Activated CD8-positive, alpha-beta memory T cell treated with anti-CD3 and anti-CD28 coated beads for 36 hours (primary cell): Measurements from ENCODE around the gene COL4A2. TPM values are rescaled to one million over a fixed set of nuclear protein-coding genes. Genes with fewer than 3 reads are reported as not detected.
"Not testable (repeated sequence)": the region's sequence is repeated elsewhere in the genome, so short reads cannot be mapped to it uniquely, and the experiment has no call there.

Experiments
- CTCF ChIA-PET: fragments of 350-600 bp; sonication (Branson Sonifier 250); formaldehyde crosslinking; loops from one replicate; lab custom pipeline; 2021; ENCODE audit warnings: antibody characterized with exemption; lab: Charles Lee
- POLR2A ChIA-PET: fragments of 350-600 bp; sonication (Branson Sonifier 250); formaldehyde crosslinking; loops from one replicate; lab custom pipeline; 2021; ENCODE audit warnings: antibody characterized with exemption; lab: Charles Lee
- total RNA-seq, 2 experiments: library from RNA; stranded (reverse); gene quantifications; one replicate each; pipeline ENCODE4 v1.2.3, GENCODE V29; 2021

COL4A2 gene
- total RNA-seq, 2 experiments from 2014 or later, result not detected

DNA sequence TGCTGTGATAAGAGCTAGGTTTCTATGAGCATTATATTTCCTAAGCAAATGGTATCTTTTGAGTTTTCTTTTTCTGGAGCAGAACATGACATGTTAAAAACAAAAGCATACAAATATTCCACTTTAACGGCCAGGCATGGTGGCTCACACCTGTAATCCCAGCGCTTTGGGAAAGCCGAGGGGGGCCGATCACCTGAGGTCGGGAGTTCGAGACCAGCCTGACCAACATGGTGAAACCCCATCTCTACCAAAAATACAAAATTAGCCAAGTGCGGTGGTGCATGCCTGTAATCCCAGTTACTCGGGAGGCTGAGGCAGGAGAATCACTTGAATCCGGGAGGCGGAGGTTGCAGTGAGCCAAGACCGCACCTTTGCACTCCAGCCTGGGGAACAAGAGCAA lies 146.0 kb downstream of the COL4A2 start:
- POLR2A ChIA-PET, CTCF ChIA-PET: not testable (repeated sequence)

DNA sequence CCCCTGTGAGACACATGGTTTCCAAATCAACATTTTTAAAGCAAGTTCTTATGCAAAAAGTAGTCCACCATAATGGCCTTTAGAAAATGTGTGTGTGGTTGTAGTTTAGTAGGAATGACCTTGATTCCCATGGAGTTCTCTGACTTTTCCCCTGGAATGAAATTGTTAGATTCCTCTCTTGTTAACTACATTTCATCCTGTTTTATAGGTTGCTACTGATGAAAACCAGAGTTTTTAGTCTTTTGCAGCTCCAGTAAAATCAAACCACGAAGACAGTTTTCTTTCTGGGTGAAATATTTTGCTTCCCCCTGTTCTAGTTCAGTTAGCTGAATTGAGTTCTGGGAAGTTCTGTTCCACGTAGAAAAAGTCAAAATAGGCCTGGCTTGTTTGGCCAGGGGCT lies 146.7 kb downstream of the COL4A2 start:
- POLR2A ChIA-PET, result no interaction called here
- CTCF ChIA-PET, result no interaction called here

DNA sequence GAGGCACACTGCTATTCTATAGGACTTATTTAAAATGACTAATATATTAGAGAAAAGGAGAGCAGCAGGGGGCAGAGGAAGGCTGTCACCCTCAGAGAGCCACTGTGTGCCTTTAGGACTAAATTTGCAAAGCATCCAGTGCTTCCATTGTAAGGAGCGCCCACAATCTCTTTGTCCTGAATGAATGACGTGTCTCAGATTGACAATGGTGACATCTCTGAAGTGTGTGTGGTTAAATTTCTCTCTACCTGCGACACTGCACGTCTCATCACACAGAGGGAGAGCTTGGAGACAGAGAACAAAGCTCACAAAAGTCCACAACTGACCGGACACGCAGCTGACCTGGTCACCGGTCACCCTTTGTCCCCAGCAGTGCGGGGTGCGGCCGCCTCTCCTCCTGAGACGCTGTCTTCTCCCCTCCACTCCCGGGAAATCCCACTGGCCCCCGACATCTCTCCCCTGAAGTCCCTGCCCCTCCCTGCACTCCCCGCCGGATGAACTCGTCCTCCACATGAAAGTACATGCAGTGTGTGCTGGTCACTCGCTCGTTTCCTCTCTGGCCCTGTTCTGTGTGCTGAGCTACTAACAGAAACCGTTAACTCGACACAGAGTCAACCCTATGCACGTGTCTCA lies 147.3 kb downstream of the COL4A2 start:
- ChIA-PET CTCF (interaction anchor here (1.7 kb wide), 1 partner anchor 156 kb away, joined by 4 read pairs; no protein-coding TSS in a partner anchor), POLR2A (no interaction called here)

DNA sequence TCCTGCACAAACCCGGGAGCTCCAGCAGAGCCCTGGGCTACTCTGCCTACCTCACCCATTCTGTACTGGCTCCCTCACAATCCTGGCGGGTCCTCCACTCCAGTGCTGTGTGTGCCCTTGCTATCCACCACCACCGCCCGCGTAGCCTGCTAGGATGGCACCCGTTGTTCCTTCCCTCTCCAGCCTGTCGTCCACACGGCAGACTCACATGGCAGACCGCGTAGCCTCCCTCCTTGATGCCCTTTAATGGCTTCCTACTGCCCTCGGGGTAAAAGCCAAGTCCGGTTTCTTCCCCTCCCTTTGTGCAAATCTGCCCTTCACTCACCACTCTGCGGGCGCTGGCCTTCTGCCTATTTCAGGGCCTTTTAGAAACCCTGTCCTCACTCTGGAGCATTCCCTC lies 147.9 kb downstream of the COL4A2 start:
- ChIA-PET POLR2A (interaction anchor here (0.6 kb wide), 1 partner anchor 189 kb away, joined by 3 read pairs; no protein-coding TSS in a partner anchor), CTCF (interaction anchor here (0.8 to 1.7 kb wide), 2 partner anchors 107 to 155 kb away, joined by 3 to 4 read pairs; no protein-coding TSS in a partner anchor)

DNA sequence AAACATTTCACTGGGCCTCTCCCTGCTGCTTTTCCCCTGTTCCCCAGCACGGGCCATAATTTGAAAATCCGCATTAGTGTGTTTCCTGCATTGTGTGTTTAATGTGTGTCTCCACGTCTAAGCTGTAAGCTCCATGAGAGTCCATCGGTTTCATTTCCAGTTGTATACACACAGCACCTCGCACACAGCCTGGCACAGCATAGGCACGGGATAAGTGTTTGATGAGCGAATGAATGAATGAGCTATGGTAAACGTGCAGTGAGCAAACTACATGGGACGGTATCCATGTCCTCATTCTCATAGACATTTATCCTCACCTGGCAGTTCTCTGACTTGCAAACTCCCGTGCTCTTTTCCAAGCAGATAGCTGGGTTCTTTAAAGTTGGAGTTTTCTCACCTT lies 148.4 kb downstream of the COL4A2 start:
- CTCF ChIA-PET, result interaction anchor here (0.6 to 1.7 kb wide), 9 partner anchors 10 to 155 kb away, joined by 3 to 4 read pairs (median 3); no protein-coding TSS in a partner anchor
- POLR2A ChIA-PET, result interaction anchor here (0.6 kb wide), 1 partner anchor 189 kb away, joined by 3 read pairs; no protein-coding TSS in a partner anchor

DNA sequence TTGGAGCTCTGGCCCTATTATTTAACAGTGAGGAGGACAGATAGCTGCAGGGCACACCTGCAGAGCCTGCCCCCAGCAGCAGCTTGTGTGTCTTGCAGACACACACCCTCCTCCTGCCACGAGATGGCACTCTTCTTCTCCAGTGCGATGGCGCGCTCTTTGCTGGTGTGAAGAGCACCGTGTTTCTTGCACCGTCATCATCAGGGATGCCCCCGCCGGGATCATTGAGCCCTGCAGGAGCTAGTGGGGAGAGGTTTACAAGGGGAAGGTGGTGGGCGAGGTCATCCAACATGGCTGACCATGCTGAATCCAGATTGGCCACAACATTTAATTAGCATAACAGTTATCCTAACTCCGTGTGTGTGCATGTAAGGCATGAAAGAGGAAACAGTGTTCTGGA lies 148.9 kb downstream of the COL4A2 start:
- CTCF ChIA-PET, result interaction anchor here (0.6 to 1.7 kb wide), 10 partner anchors 10 to 154 kb away, joined by 3 to 4 read pairs (median 3); no protein-coding TSS in a partner anchor
- POLR2A ChIA-PET, result no interaction called here

DNA sequence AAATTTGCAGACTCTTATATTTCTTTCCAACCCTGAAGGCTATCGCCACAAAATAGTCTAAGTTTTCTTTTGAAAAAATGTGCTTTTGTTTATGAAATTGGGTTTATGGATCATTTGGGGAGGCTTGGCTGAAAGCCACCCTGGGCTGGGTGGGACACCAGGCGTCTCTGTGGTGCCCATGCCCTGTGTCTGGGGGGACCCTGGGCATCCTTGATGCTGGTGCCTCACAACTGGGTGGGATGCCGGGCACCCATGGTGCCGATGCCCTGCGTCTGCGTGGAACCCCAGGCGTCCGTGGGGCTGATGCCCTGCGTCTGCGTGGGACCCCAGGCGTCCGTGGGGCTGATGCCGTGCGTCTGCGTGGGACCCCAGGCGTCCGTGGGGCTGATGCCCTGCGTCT lies 149.5 kb downstream of the COL4A2 start:
- ChIA-PET CTCF (interaction anchor here (0.7 to 1.2 kb wide), 6 partner anchors 9 to 33 kb away, joined by 3 to 4 read pairs (median 4); no protein-coding TSS in a partner anchor), POLR2A (no interaction called here)

DNA sequence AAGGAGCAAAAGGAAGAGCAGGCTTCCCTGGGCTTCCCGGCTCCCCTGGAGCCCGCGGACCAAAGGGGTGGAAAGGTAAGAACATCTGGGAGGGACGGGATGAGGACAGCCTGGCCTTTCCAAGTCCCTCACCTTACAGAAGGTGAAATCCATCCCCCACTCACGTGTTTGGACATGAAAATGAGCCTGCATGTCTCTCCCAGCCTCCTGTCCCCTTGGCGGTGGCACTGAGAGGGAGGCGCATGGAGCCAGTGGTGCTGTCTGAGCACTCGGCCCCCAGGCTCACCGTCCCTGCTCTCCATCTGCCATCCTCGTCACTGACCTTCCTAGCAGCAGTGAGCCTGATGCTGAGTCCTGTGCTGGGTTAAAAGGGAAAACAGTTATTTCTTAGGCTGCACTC lies 150.3 kb downstream of the COL4A2 start:
- ChIA-PET CTCF (no interaction called here), POLR2A (no interaction called here)

DNA sequence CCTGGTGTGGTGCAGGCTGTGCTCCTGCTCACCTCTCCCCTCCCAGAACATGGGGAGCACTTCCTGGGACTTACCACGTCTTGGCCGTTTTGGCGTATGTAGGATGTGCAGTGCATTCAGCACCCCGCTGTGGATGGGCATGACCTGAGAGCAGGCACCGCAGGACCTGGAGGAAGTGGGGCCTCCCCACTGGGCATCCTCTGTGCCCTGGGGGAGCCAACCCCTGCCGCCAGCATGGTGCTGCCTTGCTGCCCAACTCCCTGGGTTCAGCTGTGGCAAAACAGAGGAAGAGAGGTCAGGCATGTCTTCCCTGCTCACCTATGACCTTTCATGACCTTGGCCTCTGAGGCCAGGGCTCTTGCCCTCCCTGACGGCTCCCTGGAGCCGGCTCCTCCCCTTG lies 150.9 kb downstream of the COL4A2 start:
- ChIA-PET CTCF (no interaction called here), POLR2A (no interaction called here)

DNA sequence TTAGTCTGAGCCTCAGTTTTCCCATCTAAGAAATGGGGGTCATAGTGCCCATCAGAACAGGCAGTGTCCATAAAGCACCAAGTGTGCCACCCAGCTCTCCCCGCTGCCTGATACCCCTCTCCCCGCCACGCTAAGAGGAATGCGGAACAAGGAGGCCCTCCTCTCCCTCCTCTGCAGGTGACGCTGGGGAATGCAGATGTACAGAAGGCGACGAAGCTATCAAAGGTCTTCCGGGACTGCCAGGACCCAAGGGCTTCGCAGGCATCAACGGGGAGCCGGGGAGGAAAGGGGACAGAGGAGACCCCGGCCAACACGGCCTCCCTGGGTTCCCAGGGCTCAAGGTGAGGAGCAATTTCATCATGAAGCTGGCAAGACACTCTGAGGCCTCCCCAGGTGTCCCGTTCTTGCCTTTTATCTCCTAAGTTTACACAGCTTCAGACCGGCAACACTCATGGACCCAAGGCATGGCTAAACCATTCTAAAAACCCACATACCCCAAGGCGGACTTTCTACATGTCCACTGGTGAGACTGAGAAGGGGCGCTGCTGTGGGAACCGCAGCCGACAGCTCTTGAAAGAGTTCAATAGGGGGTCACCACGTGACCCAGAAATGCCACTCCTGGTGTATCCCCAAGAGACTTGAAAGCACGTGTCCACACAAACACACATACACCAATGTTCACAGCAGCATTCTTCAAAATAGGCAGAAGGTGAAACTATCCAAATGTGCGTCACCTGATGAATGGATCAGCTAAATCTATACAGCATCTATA lies 151.7 kb downstream of the COL4A2 start:
- ChIA-PET POLR2A (no interaction called here), CTCF (no interaction called here)

DNA sequence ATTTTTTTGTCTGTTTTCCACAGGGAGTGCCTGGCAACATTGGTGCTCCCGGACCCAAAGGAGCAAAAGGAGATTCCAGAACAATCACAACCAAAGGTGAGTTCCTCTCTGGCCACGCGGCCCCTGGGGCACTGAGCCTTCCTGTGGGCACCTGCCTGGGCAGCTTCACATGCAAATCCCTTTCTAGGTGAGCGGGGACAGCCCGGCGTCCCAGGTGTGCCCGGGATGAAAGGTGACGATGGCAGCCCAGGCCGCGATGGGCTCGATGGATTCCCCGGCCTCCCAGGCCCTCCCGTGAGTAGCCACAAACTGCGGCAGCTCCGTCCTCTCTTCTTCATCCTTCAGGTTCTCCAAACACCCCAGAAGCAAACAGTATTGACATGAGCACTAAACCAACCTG lies 155.0 kb downstream of the COL4A2 start:
- CTCF ChIA-PET, result no interaction called here
- POLR2A ChIA-PET, result no interaction called here

DNA sequence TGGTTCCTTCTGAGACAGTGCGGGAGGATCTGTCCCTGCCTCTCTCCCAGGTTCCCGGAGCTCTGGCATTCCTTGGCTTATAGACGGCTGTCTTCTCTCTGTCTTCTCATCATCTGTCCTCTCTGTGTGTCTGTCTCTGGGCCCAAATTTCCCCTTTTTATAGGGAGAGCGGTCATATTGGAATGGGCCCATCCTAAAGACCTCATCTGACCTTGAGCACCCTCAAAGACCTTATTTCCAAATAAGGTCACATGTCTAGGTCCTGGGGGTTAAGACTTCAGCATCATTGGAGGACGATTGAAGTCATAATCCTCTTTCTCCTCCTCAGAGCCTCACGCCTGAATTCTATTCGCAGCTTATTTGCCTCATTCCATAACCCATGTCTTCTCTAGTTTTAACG lies 156.1 kb downstream of the COL4A2 start:
- ChIA-PET POLR2A (no interaction called here), CTCF (no interaction called here)

DNA sequence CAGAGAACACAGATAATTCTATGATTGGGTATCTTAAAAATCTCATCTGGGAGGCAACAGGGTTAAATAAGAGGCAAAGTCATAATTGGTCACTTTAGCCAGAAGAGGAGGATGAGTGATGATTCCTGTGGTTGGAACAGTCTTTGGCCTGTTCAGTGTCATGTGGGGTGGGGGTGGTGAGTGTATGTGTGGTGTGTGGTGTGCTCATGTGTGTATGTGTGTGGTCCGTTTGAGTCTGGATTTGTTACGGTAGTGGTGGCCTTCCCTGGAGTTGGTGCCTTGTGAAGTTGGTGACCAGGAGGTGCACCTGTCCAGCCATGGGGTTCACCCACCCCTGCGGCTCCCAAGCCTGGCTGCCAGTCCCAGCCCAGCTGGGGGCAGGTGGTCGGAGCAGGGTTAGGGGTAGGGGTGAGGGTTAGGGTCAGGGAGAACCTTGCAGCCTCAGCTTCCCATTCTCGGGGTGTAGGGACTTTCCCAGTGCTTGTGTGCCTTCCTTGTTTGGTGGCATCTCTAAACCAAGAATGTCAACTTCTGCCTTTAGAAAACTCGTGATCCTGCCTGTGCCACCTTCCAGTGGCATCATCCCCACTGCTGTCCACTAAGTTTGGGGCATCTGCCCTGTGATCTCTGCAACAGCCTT lies 156.9 kb downstream of the COL4A2 start:
- POLR2A ChIA-PET, result no interaction called here
- CTCF ChIA-PET, result no interaction called here

DNA sequence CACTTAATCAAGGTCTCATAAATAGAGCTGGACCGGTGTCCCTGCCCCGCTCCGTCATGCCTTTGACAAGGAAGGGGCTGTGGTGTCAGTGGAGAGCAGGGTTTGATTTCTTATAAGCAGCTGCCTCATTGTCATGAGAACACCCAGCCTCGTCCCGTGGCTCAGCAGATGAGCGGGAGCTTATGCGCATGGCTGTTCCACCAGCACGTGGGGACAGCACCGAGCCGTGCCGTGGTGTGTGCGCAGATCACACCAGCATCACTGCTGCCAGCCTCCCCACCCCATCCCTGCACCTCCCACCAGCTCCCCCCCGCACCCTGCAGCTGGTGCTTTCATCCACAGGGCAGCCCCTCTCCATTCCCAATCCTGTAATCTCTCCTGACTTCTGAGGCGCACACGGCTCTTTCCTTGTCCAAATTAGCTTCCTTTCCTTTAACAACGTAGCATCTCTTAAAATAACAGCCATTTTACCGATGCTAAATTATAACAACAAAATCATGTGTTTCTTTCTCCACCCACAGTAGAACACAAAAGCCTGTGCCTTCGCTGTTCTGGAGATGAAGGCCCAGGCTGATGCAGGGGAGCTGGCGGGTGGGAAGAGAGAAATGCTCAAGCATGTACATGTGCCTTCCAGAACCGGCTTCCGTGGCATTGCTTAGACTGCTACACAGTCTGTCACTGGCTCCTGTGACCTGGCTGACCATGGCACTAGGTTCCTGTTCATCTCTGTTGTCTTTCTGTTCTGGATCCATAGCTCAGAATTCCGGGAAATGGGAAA lies 157.7 kb downstream of the COL4A2 start:
- POLR2A ChIA-PET, result no interaction called here
- CTCF ChIA-PET, result interaction anchor here (1.7 kb wide), 1 partner anchor 9 kb away, joined by 4 read pairs; no protein-coding TSS in a partner anchor

DNA sequence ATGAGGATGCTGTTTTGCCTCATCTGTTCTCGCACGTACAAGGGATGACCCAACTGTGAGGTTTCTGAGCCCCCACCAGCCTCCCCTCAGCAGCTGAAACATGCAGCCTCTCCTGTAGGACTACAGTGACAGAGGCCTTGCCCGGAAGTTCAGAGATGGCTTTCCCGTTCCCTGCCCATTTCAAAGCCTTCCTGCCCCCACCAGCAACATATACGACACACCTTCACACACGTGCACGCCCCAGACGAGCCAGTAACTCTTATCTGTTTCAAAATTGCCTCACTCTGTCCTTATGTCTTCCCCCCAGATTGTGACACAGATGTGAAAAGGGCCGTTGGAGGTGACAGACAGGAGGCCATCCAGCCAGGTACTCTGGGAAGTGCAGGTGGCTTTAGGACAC lies 158.6 kb downstream of the COL4A2 start:
- CTCF ChIA-PET, result interaction anchor here (1.7 kb wide), 1 partner anchor 10 kb away, joined by 4 read pairs; no protein-coding TSS in a partner anchor
- POLR2A ChIA-PET, result no interaction called here

DNA sequence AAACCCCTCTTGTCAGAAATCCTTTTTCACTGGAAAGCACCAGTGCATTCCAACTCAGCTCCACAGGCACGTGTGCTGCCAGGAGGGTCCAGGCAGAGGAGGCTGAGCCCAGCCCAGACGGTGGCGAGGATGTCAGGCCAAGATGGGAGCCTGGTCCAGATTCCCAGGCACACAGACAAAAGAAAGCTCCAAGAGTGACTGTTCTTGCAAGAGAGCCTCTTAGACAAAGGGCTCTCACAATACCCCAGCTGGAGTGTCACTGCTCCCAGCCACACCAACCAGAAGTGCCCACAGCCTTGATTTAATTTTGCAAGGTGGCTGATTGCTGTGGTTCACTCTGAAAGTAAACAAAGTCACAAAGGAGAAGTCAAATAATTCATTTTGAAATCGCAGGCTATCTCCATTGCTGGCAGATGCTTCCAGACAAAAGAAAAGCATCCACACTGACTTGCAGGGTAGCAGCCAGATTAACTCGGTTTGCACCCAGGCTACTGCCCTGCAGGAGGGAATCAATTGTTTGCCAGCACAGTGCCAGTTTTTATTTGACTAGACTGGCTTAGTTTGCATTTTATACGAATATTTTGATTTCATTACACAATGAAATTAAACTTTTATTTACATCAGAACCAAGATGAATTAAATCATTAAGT lies 159.3 kb downstream of the COL4A2 start:
- POLR2A ChIA-PET, result no interaction called here
- CTCF ChIA-PET, result interaction anchor here (1.7 kb wide), 1 partner anchor 10 kb away, joined by 4 read pairs; no protein-coding TSS in a partner anchor

DNA sequence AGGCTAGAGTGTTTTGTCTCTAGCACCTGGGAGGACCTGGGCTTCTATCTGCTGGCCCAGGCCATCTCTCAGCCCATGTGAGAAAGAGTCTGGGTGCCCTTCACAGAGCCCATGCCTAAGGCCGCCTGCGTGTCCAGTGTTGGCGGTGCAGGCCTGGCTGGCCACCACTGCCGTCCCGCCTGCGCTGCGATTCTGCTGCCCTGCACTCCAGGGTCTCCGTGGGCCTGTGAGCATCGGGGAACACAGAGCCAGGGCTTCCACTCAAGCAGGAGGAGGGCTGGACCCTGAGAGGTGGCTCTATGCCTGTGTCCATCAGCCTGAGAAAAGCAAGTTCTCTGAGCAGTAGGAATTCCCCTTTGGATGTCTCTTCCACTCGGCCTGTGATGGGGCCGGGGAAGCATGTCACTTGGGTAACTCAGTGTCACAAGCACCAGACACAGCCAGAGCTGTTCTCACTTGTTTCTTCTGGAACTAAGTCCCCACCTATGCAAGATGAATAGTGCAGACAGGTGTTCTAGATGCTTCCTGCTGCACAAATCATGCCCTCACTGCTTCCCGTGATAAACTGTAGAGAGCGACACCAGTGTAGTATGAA lies 160.5 kb downstream of the COL4A2 start:
- CTCF ChIA-PET, result no interaction called here
- POLR2A ChIA-PET, result no interaction called here

DNA sequence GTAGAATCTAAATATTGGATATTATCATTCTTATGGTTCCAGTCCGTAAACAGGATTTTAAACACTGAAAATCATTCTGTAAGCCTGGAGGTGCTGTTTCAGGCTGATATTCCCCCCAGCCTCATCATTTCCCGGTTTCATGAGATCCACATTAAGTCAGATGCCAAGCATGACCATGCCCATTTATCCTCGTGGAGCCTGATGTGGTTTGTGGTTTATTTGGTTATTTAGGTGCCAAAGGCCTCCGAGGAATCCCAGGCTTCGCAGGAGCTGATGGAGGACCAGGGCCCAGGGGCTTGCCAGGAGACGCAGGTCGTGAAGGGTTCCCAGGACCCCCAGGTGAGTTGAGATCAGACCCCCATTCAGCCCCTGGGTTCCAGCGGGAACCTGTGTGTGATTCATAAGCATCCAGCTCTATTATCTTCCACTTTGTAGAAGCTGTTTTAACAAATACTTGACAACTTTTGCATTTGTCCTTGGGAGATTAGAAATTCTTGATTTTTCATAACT lies 162.0 kb downstream of the COL4A2 start:
- CTCF ChIA-PET, result no interaction called here
- POLR2A ChIA-PET, result no interaction called here
